Nephron progenitor cell (in vitro differentiated cells): ENCODE measurements around the gene VPREB3.

Experiments
- DNase-seq: peaks from one replicate; pipeline ENCODE4 v3.0.0; 2021
- H3K27ac Mint-ChIP-seq: 2 replicates; pipeline ENCODE4 v1.8.0; 2021; ENCODE audit warnings: mild to moderate bottlenecking, moderate library complexity, mixed read lengths
- H3K27me3 Mint-ChIP-seq: 2 replicates; pipeline ENCODE4 v1.8.0; 2021; ENCODE audit warnings: mild to moderate bottlenecking, low read depth, mixed read lengths; ENCODE audit not compliant: poor library complexity
- H3K36me3 Mint-ChIP-seq: 2 replicates; pipeline ENCODE4 v1.8.0; 2021; ENCODE audit warnings: low read depth, mixed read lengths
- H3K4me1 Mint-ChIP-seq: 2 replicates; pipeline ENCODE4 v1.8.0; 2021; ENCODE audit warnings: mixed read lengths
- H3K4me3 Mint-ChIP-seq: 2 replicates; pipeline ENCODE4 v1.8.0; 2021; ENCODE audit warnings: mild to moderate bottlenecking, moderate library complexity, mixed read lengths
- H3K9me3 Mint-ChIP-seq: 2 replicates; pipeline ENCODE4 v1.8.0; 2021; ENCODE audit warnings: mild to moderate bottlenecking, moderate library complexity, mixed read lengths
- TF ChIP-seq, protein P1 (sequence below): fragments of 200-600 bp; sonication (generic); IDR thresholded peaks from 2 replicates; pipeline ENCODE4 v1.5.0; 2021; ENCODE audit warnings: antibody characterized with exemption

Gene VPREB3

DNA sequence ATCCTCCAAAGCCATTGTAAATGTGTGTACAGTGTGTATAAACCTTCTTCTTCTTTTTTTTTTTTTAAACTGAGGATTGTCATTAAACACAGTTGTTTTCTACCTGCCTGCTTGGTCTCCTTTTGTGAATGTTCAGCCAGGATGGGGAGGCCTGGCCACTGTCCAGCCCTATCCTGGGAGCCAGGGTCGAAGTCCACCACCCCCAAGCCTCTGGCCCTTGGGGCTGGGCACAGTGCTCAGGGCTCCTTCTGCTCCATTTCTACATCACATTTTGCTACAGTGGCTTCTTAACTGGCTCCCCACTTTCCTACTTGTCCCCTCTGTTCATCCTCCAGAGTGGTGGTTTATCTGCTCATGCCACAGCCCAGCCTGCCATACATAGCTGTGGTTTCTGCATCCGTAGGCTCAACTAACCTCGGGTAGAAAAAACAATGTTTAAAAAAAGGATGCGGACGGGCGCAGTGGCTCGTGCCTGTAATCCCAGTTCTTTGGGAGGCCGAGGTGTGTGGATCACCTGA, 30.0 kb upstream of the VPREB3 start:
- Mint-ChIP-seq H3K4me1 (peaks cover 43% of the 10 kb centered on the region), H3K27me3 (no peaks in the 10 kb centered on the region), H3K9me3 (no peaks in the 10 kb centered on the region), H3K4me3 (no peak overlapping the region), H3K36me3 (peaks cover under 1% of the 10 kb centered on the region), H3K27ac (no peak overlapping the region)
- TF ChIP-seq, protein P1, sequence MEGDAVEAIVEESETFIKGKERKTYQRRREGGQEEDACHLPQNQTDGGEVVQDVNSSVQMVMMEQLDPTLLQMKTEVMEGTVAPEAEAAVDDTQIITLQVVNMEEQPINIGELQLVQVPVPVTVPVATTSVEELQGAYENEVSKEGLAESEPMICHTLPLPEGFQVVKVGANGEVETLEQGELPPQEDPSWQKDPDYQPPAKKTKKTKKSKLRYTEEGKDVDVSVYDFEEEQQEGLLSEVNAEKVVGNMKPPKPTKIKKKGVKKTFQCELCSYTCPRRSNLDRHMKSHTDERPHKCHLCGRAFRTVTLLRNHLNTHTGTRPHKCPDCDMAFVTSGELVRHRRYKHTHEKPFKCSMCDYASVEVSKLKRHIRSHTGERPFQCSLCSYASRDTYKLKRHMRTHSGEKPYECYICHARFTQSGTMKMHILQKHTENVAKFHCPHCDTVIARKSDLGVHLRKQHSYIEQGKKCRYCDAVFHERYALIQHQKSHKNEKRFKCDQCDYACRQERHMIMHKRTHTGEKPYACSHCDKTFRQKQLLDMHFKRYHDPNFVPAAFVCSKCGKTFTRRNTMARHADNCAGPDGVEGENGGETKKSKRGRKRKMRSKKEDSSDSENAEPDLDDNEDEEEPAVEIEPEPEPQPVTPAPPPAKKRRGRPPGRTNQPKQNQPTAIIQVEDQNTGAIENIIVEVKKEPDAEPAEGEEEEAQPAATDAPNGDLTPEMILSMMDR: no peak
- no peak for DNase-seq

DNA sequence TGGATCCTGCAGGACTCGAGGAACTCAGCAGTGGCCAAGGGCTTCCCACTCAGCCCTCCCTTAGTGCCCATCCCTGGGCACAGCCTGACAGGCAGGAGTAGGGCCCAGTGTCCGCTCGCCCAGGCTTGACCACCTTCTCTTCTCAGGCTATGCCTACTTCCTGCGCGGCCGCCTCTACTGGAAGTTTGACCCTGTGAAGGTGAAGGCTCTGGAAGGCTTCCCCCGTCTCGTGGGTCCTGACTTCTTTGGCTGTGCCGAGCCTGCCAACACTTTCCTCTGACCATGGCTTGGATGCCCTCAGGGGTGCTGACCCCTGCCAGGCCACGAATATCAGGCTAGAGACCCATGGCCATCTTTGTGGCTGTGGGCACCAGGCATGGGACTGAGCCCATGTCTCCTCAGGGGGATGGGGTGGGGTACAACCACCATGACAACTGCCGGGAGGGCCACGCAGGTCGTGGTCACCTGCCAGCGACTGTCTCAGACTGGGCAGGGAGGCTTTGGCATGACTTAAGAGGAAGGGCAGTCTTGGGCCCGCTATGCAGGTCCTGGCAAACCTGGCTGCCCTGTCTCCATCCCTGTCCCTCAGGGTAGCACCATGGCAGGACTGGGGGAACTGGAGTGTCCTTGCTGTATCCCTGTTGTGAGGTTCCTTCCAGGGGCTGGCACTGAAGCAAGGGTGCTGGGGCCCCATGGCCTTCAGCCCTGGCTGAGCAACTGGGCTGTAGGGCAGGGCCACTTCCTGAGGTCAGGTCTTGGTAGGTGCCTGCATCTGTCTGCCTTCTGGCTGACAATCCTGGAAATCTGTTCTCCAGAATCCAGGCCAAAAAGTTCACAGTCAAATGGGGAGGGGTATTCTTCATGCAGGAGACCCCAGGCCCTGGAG, 29.3 kb upstream of the VPREB3 start:
- H3K4me3 Mint-ChIP-seq: no peak overlapping the region

DNA sequence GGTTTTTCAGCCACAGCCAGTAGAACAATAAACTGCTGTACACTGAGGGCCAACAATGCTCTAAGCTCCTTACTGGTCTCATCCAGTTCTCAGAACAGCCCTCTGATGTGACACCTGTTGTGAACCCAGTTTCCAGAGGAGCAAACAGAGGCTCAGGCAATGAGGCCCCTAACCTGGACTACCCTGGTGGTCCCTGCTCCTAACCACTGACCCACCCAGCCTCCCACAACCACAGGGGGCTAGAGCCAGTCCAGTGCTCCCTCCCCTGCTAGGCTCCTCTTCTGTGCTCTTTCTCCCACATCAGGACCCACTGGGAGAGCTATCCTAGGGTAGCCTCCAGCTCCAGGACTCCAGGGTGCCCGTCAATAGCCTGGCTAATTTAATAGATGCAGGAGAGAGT, 28.5 kb upstream of the VPREB3 start:
- no peak overlapping the region for H3K27ac Mint-ChIP-seq
- no peak overlapping the region for H3K4me3 Mint-ChIP-seq
- H3K4me1 Mint-ChIP-seq: peaks cover 27% of the 10 kb centered on the region
- H3K27me3 Mint-ChIP-seq: no peaks in the 10 kb centered on the region
- no peak for DNase-seq
- H3K36me3 Mint-ChIP-seq: no peaks in the 10 kb centered on the region
- TF ChIP-seq, protein P1: no peak
- H3K9me3 Mint-ChIP-seq: no peaks in the 10 kb centered on the region

More for the DNA sequence above, 29.3 kb upstream of the VPREB3 start:
- Mint-ChIP-seq H3K9me3 (no peaks in the 10 kb centered on the region), H3K36me3 (no peaks in the 10 kb centered on the region), H3K27me3 (no peaks in the 10 kb centered on the region), H3K4me1 (peaks cover 35% of the 10 kb centered on the region), H3K27ac (no peak overlapping the region)
- TF ChIP-seq, protein P1: no peak
- DNase-seq: no peak

DNA sequence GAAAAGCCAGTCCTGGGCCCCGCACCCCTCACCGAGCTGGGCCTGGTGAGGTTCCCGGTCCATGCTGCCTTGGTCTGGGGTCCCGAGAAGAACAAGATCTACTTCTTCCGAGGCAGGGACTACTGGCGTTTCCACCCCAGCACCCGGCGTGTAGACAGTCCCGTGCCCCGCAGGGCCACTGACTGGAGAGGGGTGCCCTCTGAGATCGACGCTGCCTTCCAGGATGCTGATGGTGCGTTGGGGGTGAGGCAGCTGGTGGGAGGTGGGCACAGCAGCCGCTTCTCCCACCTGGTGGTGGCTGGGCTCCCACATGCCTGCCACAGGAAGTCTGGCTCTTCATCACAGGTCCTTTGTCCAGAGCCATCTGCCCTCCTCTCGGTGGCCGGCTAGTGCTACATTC, 28.0 kb upstream of the VPREB3 start:
- no peaks in the 10 kb centered on the region for H3K27me3 Mint-ChIP-seq
- no peak overlapping the region for H3K27ac Mint-ChIP-seq
- TF ChIP-seq, protein P1: no peak
- no peak for DNase-seq
- peaks cover 23% of the 10 kb centered on the region for H3K4me1 Mint-ChIP-seq
- no peaks in the 10 kb centered on the region for H3K9me3 Mint-ChIP-seq
- H3K36me3 Mint-ChIP-seq: no peaks in the 10 kb centered on the region
- H3K4me3 Mint-ChIP-seq: no peak overlapping the region

DNA sequence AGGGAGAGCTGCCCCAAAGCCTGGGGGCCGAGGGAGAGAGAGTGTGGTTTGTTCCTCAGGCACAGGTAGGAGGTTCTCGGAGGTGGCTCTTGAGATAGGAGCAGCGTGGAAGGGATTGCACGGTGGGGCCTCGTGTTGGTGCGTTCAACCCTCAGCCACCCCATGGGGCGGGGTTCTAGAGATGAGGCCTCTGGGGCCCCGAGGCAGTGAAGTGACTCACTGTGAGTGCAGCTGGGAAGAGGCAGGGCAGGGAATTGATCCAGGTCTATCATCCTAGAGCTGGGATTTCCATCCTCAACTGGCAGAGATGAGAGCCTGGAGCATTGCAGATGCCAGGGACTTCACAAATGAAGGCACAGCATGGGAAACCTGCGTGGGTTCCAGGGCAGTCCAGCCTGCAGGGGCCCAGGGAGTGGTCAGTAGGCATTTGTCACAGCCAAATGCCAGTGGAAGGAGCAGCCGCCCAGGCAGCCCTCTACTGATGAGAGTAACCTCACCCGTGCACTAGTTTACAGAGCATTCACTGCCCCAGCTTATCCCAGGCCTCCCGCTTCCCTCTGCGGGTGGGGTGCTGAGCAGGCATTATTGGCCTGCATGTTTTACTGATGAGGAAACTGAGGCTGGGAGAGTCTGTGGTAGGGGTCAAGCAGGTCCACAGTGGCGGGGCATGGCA, 27.4 kb upstream of the VPREB3 start:
- H3K27ac Mint-ChIP-seq: no peak overlapping the region
- peaks cover 21% of the 10 kb centered on the region for H3K4me1 Mint-ChIP-seq
- no peak overlapping the region for H3K4me3 Mint-ChIP-seq

More for the DNA sequence above, 27.4 kb upstream of the VPREB3 start:
- Mint-ChIP-seq H3K27me3 (no peaks in the 10 kb centered on the region), H3K9me3 (no peaks in the 10 kb centered on the region), H3K36me3 (no peaks in the 10 kb centered on the region)
- DNase-seq: no peak
- TF ChIP-seq, protein P1: no peak
